IMR-90 (cell line): ENCODE results near the gene TMC8. TPM values are rescaled to one million over a fixed set of nuclear protein-coding genes. Genes with fewer than 3 reads are reported as not detected.
A peak's percentile ranks its signal among the peaks of the same experiment; 100 is the strongest.

Experiments used
- ATAC-seq: fragments of 200-7000 bp; cut with Tn5 transposase; 2 replicates; pipeline ENCODE4 v1.9.1; 2020; ENCODE audit warnings: low read depth, mild to moderate bottlenecking, moderate library complexity
- BruUV-seq: library from RNA; stranded (reverse); fragments of 400-500 nt; replicated peaks from 2 replicates; lab custom pipeline; 2021; lab: Mats Ljungman, UMichigan
- CTCF ChIA-PET: fragments of 300-600 bp; formaldehyde crosslinking; extraction: SDS; loops from one replicate; lab custom pipeline; 2021; ENCODE audit warnings: antibody characterized with exemption; lab: Yijun Ruan, JAX
- POLR2A ChIA-PET: fragments of 300-600 bp; sonication (Branson Sonifier 250); formaldehyde crosslinking; loops from one replicate; lab custom pipeline; 2022; ENCODE audit warnings: antibody characterized with exemption; ENCODE audit not compliant: unreplicated experiment; lab: Charles Lee
- DNase-seq: peaks from one replicate; pipeline ENCODE4 v3.0.0; 2013
- H2AFZ ChIP-seq: replicated peaks from 2 replicates; pipeline ENCODE3; 2013; ENCODE audit warnings: low read length, mild to moderate bottlenecking; ENCODE audit not compliant: poor library complexity
- H2AK5ac ChIP-seq: 2 replicates; pipeline ENCODE4 v1.6.1; 2013; ENCODE audit warnings: low read depth, low read length, inconsistent platforms
- H2AK9ac ChIP-seq: replicated peaks from 2 replicates; pipeline ENCODE3; 2013; ENCODE audit warnings: mild to moderate bottlenecking, low read depth, low read length, moderate library complexity; ENCODE audit not compliant: poor library complexity
- H2BK120ac ChIP-seq: 2 replicates; pipeline ENCODE4 v1.6.1; 2013; ENCODE audit warnings: low read depth, low read length, inconsistent platforms
- H2BK15ac ChIP-seq: 3 replicates; pipeline ENCODE4 v1.6.1; 2013; ENCODE audit warnings: low read depth, low read length, inconsistent platforms
- H2BK20ac ChIP-seq: 2 replicates; pipeline ENCODE4 v1.6.1; 2013; ENCODE audit warnings: low read depth, mild to moderate bottlenecking, inconsistent platforms, low read length, moderate library complexity
- H2BK5ac ChIP-seq: 2 replicates; pipeline ENCODE4 v1.6.1; 2013; ENCODE audit warnings: mild to moderate bottlenecking, low read depth, low read length, inconsistent platforms; ENCODE audit not compliant: poor library complexity, severe bottlenecking
- H3K14ac ChIP-seq: replicated peaks from 2 replicates; pipeline ENCODE4 v1.6.1; 2013; ENCODE audit warnings: low read depth, low read length, inconsistent platforms
- H3K18ac ChIP-seq: 2 replicates; pipeline ENCODE4 v1.6.1; 2013; ENCODE audit warnings: low read depth, low read length, control low read depth
- H3K23ac ChIP-seq: 2 replicates; pipeline ENCODE4 v1.6.1; 2013; ENCODE audit warnings: low read depth, low read length, inconsistent platforms
- H3K27ac ChIP-seq: 2 replicates; pipeline ENCODE4 v1.5.1; 2013; ENCODE audit warnings: mild to moderate bottlenecking, control low read depth, low read length; ENCODE audit not compliant: insufficient read depth
- H3K27me3 ChIP-seq: 2 replicates; pipeline ENCODE4 v1.6.1; 2013; ENCODE audit warnings: low read length; ENCODE audit not compliant: control insufficient read depth, insufficient read depth
- H3K36me3 ChIP-seq: 2 replicates; pipeline ENCODE4 v1.6.1; 2013; ENCODE audit warnings: low read length, mixed read lengths; ENCODE audit not compliant: control insufficient read depth, insufficient read depth
- H3K4ac ChIP-seq: 2 replicates; pipeline ENCODE4 v1.6.1; 2013; ENCODE audit warnings: low read depth, low read length, inconsistent platforms
- H3K4me1 ChIP-seq: 2 replicates; pipeline ENCODE4 v1.6.1; 2013; ENCODE audit warnings: low read length, mixed read lengths; ENCODE audit not compliant: control insufficient read depth, insufficient read depth
- H3K4me2 ChIP-seq: 2 replicates; pipeline ENCODE4 v1.6.1; 2013; ENCODE audit warnings: low read depth, mild to moderate bottlenecking, control low read depth, low read length, moderate library complexity
- H3K4me3 ChIP-seq: 2 replicates; pipeline ENCODE4 v1.5.1; 2013; ENCODE audit warnings: low read depth, mild to moderate bottlenecking, control low read depth, low read length, moderate library complexity; ENCODE audit not compliant: insufficient read depth
- H3K56ac ChIP-seq: 2 replicates; pipeline ENCODE4 v1.6.1; 2013; ENCODE audit warnings: low read length, inconsistent platforms; ENCODE audit not compliant: insufficient read depth; ENCODE audit errors: extremely low read depth
- H3K79me1 ChIP-seq, 2 experiments: 2 replicates each; pipeline ENCODE4 v1.6.1; 2013; ENCODE audit warnings: low read length in 2 of 2, inconsistent platforms in 1 of 2, low read depth in 1 of 2
- H3K9ac ChIP-seq: 2 replicates; pipeline ENCODE4 v1.6.1; 2013; ENCODE audit warnings: low read depth, low read length, control low read depth
- H3K9me1 ChIP-seq: 2 replicates; pipeline ENCODE4 v1.6.1; 2013; ENCODE audit warnings: low read length, inconsistent platforms; ENCODE audit not compliant: insufficient read depth
- H3K9me3 ChIP-seq: 2 replicates; pipeline ENCODE4 v1.6.1; 2013; ENCODE audit warnings: low read length; ENCODE audit not compliant: control insufficient read depth, insufficient read depth
- H4K20me1 ChIP-seq: 2 replicates; pipeline ENCODE4 v1.6.1; 2013; ENCODE audit warnings: low read length, inconsistent platforms; ENCODE audit not compliant: insufficient read depth
- H4K5ac ChIP-seq: 2 replicates; pipeline ENCODE4 v1.6.1; 2013; ENCODE audit warnings: mild to moderate bottlenecking, low read depth, low read length, control low read depth
- H4K8ac ChIP-seq, 2 experiments: 2 replicates each; pipeline ENCODE4 v1.6.1; 2013; ENCODE audit warnings: low read depth in 2 of 2, low read length in 2 of 2, control low read depth in 1 of 2, inconsistent platforms in 1 of 2
- H4K91ac ChIP-seq: 2 replicates; pipeline ENCODE4 v1.6.1; 2013; ENCODE audit warnings: low read depth, low read length, inconsistent platforms; ENCODE audit not compliant: insufficient read depth
- BHLHE40 ChIP-seq: fragments of 150-350 bp; IDR thresholded peaks from 2 replicates; pipeline ENCODE4 v1.6.1; 2016; ENCODE audit warnings: mild to moderate bottlenecking, low read depth, low read length
- CEBPB ChIP-seq: IDR thresholded peaks from 2 replicates; pipeline ENCODE4 v1.6.1; 2012; ENCODE audit warnings: low read depth, low read length, improper control_type of control experiment
- CHD1 ChIP-seq: IDR thresholded peaks from 2 replicates; pipeline ENCODE4 v1.6.1; 2012; ENCODE audit warnings: low read depth, low read length, improper control_type of control experiment
- FOS ChIP-seq: fragments of 150-350 bp; IDR thresholded peaks from 2 replicates; pipeline ENCODE4 v1.6.1; 2016; ENCODE audit warnings: low read depth, low read length
- MAFK ChIP-seq: IDR thresholded peaks from 2 replicates; pipeline ENCODE4 v1.6.1; 2012; ENCODE audit warnings: low read depth, low read length, improper control_type of control experiment
- MAZ ChIP-seq: IDR thresholded peaks from 2 replicates; pipeline ENCODE4 v1.6.1; 2012; ENCODE audit warnings: low read depth, mild to moderate bottlenecking, low read length, improper control_type of control experiment, moderate library complexity, borderline replicate concordance
- MXI1 ChIP-seq: IDR thresholded peaks from 2 replicates; pipeline ENCODE4 v1.6.1; 2012; ENCODE audit warnings: low read depth, mild to moderate bottlenecking, low read length, moderate library complexity, borderline replicate concordance
- NFE2L2 ChIP-seq: fragments of 150-350 bp; IDR thresholded peaks from 2 replicates; pipeline ENCODE4 v1.6.1; 2016; ENCODE audit warnings: low read depth, mild to moderate bottlenecking, low read length
- POLR2A ChIP-seq: IDR thresholded peaks from 2 replicates; pipeline ENCODE4 v1.6.1; 2012; ENCODE audit warnings: mild to moderate bottlenecking, low read depth, low read length
- RAD21 ChIP-seq: IDR thresholded peaks from 2 replicates; pipeline ENCODE4 v1.6.1; 2012; ENCODE audit warnings: low read length, improper control_type of control experiment
- RCOR1 ChIP-seq: IDR thresholded peaks from 2 replicates; pipeline ENCODE4 v1.6.1; 2012; ENCODE audit warnings: mild to moderate bottlenecking, low read length, improper control_type of control experiment; ENCODE audit not compliant: insufficient replicate concordance
- RFX5 ChIP-seq: IDR thresholded peaks from 2 replicates; pipeline ENCODE4 v1.8.0; 2012; ENCODE audit warnings: low read depth, mild to moderate bottlenecking, low read length, moderate library complexity
- SMC3 ChIP-seq: fragments of 150-350 bp; IDR thresholded peaks from 2 replicates; pipeline ENCODE4 v1.6.1; 2016; ENCODE audit warnings: low read depth, mild to moderate bottlenecking, antibody characterized with exemption, low read length, moderate library complexity
- WGBS, 2 experiments: methylation state at CpG; one replicate each; pipeline versions ENCODE4 v1.1.5 to v1.1.7; 2013; ENCODE audit warnings: missing lambda C conversion rate in 2 of 2; ENCODE audit not compliant: insufficient read length in 1 of 2; ENCODE audit errors: extremely low coverage in 2 of 2; 5-methylcytosine and 5-hydroxymethylcytosine counted together
- dilution Hi-C: fragments of 300-500 bp; cut with HindIII; formaldehyde crosslinking; loops from one replicate; pipeline ENCODE4 v1.14.3; 2018; ENCODE audit warnings: low sequenced_read_pairs; ENCODE audit not compliant: unreplicated experiment
- in situ Hi-C: fragments of 300-500 bp; cut with MboI; formaldehyde crosslinking; loops from 3 replicates; pipeline ENCODE4 v1.14.3; 2019; ENCODE audit warnings: low sequenced_read_pairs, inconsistent platforms, mixed read lengths
- intact Hi-C: fragments of 100-400 bp; cut with micrococcal nuclease; formaldehyde crosslinking; loops from 2 replicates; pipeline ENCODE4 v1.10.0; 2022
- polyA plus RNA-seq, 3 experiments: library from polyadenylated mRNA; depleted of rRNA; stranded (reverse); fragments of >200 nt; gene quantifications; 2 replicates each; pipeline ENCODE4 v1.2.3, GENCODE V29; 2012; ENCODE audit warnings: low replicate concordance in 1 of 3
- total RNA-seq: library from RNA; depleted of rRNA; stranded (reverse); fragments of >200 nt; gene quantifications from 2 replicates; pipeline ENCODE4 v1.2.3, GENCODE V29; 2012
- TF ChIP-seq, protein P1 (sequence below): fragments of 150-350 bp; IDR thresholded peaks from 2 replicates; pipeline ENCODE4 v1.6.1; 2016; ENCODE audit warnings: low read depth, mild to moderate bottlenecking, low read length, moderate library complexity, borderline replicate concordance
- TF ChIP-seq, protein P2 (sequence below): conservative IDR thresholded peaks from 2 replicates; pipeline ENCODE4 v1.5.1; 2012; ENCODE audit warnings: mild to moderate bottlenecking, low read depth, low read length, improper control_type of control experiment

TMC8 gene
- total and polyA plus RNA-seq, 2 of the 4 experiments (the other 2 are of a cell fraction): not detected

DNA sequence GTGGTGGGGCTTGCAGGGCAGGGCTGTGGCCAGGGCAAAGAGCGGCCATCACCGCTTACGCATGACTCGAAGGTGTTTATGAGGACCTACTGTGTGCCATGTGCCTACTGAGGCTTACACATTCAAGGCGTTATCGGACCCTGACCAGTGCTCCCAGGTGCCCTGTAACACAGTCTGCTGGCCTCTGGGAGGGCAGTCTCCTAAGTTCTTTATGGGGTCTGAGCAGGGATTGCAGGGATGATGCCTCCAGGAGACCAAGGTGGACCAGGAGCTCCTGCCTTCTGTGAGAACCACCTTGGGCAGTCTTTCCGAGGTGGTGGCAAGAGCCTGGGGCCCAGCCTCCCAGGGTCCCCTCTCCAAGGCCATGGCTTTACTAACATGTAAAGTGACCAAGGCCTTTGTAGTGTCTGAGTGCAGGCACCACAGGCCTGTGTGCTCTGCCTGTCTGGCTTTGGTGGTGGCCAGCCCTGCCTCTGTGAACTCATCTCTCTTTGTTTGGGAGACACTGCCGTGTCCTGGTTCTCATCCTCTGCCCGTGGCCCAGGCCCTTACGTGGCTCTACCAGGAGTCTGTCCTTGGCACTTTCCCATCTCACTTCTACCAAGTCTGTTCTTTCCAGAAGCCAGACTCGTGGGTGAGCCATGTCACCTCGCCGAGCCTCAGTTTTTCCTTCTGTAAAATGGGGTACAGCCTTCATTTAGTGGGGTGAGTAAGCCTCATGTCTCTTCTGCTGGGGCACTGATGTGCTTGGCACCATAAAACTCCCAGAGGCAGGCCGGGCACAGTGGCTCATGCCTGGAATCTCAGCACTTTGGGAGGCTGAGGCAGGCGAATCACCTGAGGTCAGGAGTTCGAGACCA lies 34.4 kb downstream of the TMC8 start:
- H4K5ac ChIP-seq: no peak overlapping the region
- H2BK15ac ChIP-seq: no peak overlapping the region
- H3K9ac ChIP-seq: no peak overlapping the region
- no peak overlapping the region for H3K18ac ChIP-seq
- dilution Hi-C loops (no loop called here), in situ Hi-C loops (no loop called here), intact Hi-C loops (no loop called here)
- no peak overlapping the region for H3K4me2 ChIP-seq
- no peak overlapping the region for H3K4me3 ChIP-seq
- no peak overlapping the region for H3K4ac ChIP-seq
- WGBS, 2 experiments: 91% methylated on average over 7 of the region's 16 CpGs; no CpG with 5 or more reads in 1 of the 2 experiments
- no peak overlapping the region for H2AK5ac ChIP-seq
- DNase-seq: no peak
- ChIA-PET CTCF (no interaction called here), POLR2A (no interaction called here)
- H2BK20ac ChIP-seq: no peak overlapping the region
- no peak overlapping the region for H4K8ac ChIP-seq
- H4K20me1 ChIP-seq: peaks cover 2% of the 10 kb centered on the region; the same call in 1 of the 2 replicates
- no peak overlapping the region for H2BK120ac ChIP-seq
- H3K9me1 ChIP-seq: peaks cover 3% of the 10 kb centered on the region; the same call in 1 of the 2 replicates
- H3K23ac ChIP-seq: no peak overlapping the region
- peaks cover 2% of the 10 kb centered on the region for H3K4me1 ChIP-seq
- H3K27me3 ChIP-seq: no peaks in the 10 kb centered on the region
- no TSS peak for BruUV-seq
- no peaks in the 10 kb centered on the region for H3K9me3 ChIP-seq
- peaks cover 0 to 15% of the 10 kb centered on the region in 2 experiments; a peak in 2 of 4 replicates for H3K79me1 ChIP-seq
- no peaks in the 10 kb centered on the region for H3K36me3 ChIP-seq
- no peak overlapping the region for H3K27ac ChIP-seq
- H3K56ac ChIP-seq: no peak overlapping the region
- no peak for ATAC-seq
- no peak overlapping the region for H4K91ac ChIP-seq
- H2AK9ac ChIP-seq: peak overlapping the region; percentile 16
- peak overlapping the region; percentile 11 for H2AFZ ChIP-seq
- no peak overlapping the region for H2BK5ac ChIP-seq
- H3K14ac ChIP-seq: no peak overlapping the region
- TF ChIP-seq, protein P1, sequence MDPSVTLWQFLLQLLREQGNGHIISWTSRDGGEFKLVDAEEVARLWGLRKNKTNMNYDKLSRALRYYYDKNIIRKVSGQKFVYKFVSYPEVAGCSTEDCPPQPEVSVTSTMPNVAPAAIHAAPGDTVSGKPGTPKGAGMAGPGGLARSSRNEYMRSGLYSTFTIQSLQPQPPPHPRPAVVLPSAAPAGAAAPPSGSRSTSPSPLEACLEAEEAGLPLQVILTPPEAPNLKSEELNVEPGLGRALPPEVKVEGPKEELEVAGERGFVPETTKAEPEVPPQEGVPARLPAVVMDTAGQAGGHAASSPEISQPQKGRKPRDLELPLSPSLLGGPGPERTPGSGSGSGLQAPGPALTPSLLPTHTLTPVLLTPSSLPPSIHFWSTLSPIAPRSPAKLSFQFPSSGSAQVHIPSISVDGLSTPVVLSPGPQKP: no peak
- no peak for TF ChIP-seq MAZ
- TF ChIP-seq POLR2A: no peak
- TF ChIP-seq CHD1: no peak
- TF ChIP-seq NFE2L2: no peak
- no peak for TF ChIP-seq RFX5
- TF ChIP-seq MAFK: no peak
- no peak for TF ChIP-seq SMC3
- no peak for TF ChIP-seq RAD21
- TF ChIP-seq MXI1: no peak
- TF ChIP-seq, protein P2, sequence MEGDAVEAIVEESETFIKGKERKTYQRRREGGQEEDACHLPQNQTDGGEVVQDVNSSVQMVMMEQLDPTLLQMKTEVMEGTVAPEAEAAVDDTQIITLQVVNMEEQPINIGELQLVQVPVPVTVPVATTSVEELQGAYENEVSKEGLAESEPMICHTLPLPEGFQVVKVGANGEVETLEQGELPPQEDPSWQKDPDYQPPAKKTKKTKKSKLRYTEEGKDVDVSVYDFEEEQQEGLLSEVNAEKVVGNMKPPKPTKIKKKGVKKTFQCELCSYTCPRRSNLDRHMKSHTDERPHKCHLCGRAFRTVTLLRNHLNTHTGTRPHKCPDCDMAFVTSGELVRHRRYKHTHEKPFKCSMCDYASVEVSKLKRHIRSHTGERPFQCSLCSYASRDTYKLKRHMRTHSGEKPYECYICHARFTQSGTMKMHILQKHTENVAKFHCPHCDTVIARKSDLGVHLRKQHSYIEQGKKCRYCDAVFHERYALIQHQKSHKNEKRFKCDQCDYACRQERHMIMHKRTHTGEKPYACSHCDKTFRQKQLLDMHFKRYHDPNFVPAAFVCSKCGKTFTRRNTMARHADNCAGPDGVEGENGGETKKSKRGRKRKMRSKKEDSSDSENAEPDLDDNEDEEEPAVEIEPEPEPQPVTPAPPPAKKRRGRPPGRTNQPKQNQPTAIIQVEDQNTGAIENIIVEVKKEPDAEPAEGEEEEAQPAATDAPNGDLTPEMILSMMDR: no peak
- no peak for TF ChIP-seq BHLHE40
- TF ChIP-seq FOS: no peak
- TF ChIP-seq CEBPB: no peak
- TF ChIP-seq RCOR1: no peak
